Measurements from ENCODE around the gene PPFIBP2.
"Not testable (repeated sequence)": the region's sequence is repeated elsewhere in the genome, so short reads cannot be mapped to it uniquely, and the experiment has no call there.

PPFIBP2 gene

DNA sequence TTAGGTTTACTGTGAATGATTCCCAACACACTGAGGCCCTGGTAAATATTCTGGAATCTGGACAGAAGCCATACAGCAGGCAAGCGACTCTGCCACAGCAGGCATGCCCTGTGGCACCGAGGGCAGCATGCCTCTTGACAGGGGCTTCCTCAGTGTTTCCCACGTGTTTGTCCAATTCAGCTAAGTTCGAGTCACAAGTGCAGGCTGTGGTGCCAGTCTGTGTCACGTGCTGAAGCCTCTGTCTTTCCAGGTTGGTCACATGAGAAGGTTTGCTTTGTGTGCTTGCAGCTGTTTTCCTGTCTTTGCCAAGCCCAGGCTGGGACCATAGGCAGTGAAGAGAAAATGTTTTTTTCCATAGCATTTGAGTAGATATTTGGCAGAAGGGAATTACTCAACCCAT, 2.4 kb upstream of the PPFIBP2 start:
- no peak overlapping the region; the same call in 1 of the 2 replicates for H3K27ac ChIP-seq
- TF ChIP-seq, protein P1, sequence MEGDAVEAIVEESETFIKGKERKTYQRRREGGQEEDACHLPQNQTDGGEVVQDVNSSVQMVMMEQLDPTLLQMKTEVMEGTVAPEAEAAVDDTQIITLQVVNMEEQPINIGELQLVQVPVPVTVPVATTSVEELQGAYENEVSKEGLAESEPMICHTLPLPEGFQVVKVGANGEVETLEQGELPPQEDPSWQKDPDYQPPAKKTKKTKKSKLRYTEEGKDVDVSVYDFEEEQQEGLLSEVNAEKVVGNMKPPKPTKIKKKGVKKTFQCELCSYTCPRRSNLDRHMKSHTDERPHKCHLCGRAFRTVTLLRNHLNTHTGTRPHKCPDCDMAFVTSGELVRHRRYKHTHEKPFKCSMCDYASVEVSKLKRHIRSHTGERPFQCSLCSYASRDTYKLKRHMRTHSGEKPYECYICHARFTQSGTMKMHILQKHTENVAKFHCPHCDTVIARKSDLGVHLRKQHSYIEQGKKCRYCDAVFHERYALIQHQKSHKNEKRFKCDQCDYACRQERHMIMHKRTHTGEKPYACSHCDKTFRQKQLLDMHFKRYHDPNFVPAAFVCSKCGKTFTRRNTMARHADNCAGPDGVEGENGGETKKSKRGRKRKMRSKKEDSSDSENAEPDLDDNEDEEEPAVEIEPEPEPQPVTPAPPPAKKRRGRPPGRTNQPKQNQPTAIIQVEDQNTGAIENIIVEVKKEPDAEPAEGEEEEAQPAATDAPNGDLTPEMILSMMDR (conservative IDR thresholded peaks at IDR 0.05): no peak
- no peak for TF ChIP-seq ZFX (IDR thresholded peaks at IDR 0.05)

DNA sequence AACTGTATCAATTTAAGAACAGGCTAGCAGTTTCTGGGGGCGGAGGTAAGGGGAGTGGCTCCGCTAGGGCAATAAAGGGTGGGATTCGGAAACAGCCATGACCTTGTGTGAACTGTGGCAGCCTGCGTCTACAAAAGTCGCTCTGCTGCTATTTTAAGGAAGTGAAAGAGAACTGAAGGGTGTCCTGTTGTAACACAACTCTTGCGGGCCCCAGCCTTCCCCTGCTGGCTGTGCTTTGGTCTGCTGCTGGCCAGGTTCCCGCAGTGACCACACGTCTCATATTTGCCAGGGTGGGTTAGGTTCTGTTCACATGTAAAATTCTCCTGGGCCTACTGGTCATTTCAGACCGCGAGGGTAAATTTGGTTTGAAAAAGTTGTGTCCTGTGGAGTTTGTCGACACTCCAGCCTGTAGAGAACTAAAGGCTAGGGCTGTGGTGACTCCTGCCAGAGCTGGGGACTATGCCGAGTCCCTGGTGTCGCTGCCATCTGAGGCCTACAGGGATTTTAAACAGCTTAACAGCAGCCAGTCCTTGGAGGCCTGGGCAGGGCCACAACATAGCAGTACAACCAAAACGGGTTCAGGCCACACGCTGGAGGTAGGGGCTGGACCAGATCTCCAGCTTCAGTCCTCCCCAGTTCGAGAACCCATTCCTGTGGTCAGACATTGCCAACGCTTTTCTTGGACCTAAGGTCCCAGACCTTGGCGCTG, 1.1 kb upstream of the PPFIBP2 start:
- peak overlapping the region; percentile 81 for H3K27ac ChIP-seq
- TF ChIP-seq, protein P1 (conservative IDR thresholded peaks at IDR 0.05): no peak
- peak; percentile 41; the same call in 1 of the 2 replicates for TF ChIP-seq ZFX (IDR thresholded peaks at IDR 0.05)

GRCh38 chr11:7514099-7514591, 346 bp downstream of the PPFIBP2 start:
- no peak for TF ChIP-seq ZFX (IDR thresholded peaks at IDR 0.05)
- TF ChIP-seq, protein P1 (conservative IDR thresholded peaks at IDR 0.05): no peak

GRCh38 chr11:7515447-7515886, 1.7 kb downstream of the PPFIBP2 start:
- TF ChIP-seq, protein P1 (conservative IDR thresholded peaks at IDR 0.05): no peak
- no peak for TF ChIP-seq ZFX (IDR thresholded peaks at IDR 0.05)
- H3K27ac ChIP-seq: no peak overlapping the region

More at GRCh38 chr11:7514099-7514591, 346 bp downstream of the PPFIBP2 start:
- H3K27ac ChIP-seq: peak overlapping the region; percentile 81

DNA sequence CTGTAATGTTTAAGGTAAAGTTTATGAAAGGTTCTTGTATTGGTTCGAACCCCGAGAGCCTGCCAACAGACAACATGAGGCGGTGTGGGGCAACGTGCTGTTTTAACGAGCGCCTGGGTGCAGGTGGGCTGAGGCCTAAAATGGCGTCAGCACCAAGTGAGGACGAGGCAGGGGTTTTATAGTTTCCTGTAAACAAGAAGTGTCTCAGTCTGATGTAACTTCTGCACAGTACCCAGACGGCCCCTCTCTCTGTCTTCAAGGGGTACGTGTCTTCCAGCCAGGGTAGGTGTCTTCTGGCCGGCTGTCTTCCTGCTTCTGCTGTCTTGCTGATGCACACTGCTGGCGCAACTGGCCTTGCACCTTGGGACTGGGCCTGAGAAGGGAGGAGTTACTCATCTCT, 2.7 kb downstream of the PPFIBP2 start:
- no peak overlapping the region for H3K27ac ChIP-seq
- TF ChIP-seq, protein P1 (conservative IDR thresholded peaks at IDR 0.05): no peak
- no peak for TF ChIP-seq ZFX (IDR thresholded peaks at IDR 0.05)

- not testable (repeated sequence) for H3K27ac ChIP-seq
Observed at GRCh38 chr11:7517743-7518142, 3.9 kb downstream of the PPFIBP2 start.

- H3K27ac ChIP-seq: no peak overlapping the region
- TF ChIP-seq, protein P1 (conservative IDR thresholded peaks at IDR 0.05): no peak
- no peak for TF ChIP-seq ZFX (IDR thresholded peaks at IDR 0.05)
Observed at GRCh38 chr11:7518811-7519562, 5.2 kb downstream of the PPFIBP2 start.
